GM12872 (cell line): ENCODE data around the gene CISTR.

Experiments used
- TF ChIP-seq, protein P1 (sequence below): IDR thresholded peaks from 3 replicates; pipeline ENCODE4 v1.5.1; 2011; ENCODE audit warnings: low read depth, mild to moderate bottlenecking, low read length, moderate library complexity; ENCODE audit not compliant: insufficient read depth

The CISTR gene

DNA sequence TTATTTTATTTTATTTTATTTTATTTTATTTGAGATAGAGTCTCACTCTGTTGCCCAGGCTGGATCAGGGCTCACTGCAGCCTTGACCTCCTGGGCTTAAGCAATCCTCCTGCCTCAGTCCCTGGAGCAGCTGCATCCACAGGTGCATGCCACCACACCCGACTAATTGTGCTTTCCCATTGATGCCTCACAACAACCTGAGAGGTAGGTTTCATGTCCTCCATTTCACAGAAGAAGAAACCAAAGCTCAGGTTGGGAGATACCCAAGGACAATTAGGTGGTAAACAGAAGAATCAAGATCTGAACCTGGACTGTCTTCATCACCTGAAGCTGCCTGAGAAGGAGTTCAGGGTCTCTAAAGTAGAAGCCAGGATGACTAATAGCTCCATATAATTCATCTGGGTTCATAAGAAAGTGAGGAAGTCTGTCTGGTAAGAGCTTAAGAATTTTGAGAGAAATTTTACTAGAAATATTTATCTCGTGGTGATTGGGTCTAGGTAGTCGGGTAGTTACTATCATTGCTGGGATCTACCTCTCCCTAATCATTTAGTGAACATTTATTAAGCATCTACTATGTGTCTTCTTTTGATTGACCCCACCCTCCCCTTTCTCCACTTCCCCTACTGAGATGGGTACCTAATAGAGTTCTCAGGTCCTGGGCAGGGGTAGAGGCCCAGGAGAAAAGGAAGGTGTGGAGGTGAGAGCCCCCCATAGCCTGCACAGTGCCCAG lies 52.7 kb downstream of the CISTR start:
- TF ChIP-seq, protein P1, sequence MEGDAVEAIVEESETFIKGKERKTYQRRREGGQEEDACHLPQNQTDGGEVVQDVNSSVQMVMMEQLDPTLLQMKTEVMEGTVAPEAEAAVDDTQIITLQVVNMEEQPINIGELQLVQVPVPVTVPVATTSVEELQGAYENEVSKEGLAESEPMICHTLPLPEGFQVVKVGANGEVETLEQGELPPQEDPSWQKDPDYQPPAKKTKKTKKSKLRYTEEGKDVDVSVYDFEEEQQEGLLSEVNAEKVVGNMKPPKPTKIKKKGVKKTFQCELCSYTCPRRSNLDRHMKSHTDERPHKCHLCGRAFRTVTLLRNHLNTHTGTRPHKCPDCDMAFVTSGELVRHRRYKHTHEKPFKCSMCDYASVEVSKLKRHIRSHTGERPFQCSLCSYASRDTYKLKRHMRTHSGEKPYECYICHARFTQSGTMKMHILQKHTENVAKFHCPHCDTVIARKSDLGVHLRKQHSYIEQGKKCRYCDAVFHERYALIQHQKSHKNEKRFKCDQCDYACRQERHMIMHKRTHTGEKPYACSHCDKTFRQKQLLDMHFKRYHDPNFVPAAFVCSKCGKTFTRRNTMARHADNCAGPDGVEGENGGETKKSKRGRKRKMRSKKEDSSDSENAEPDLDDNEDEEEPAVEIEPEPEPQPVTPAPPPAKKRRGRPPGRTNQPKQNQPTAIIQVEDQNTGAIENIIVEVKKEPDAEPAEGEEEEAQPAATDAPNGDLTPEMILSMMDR = no peak

DNA sequence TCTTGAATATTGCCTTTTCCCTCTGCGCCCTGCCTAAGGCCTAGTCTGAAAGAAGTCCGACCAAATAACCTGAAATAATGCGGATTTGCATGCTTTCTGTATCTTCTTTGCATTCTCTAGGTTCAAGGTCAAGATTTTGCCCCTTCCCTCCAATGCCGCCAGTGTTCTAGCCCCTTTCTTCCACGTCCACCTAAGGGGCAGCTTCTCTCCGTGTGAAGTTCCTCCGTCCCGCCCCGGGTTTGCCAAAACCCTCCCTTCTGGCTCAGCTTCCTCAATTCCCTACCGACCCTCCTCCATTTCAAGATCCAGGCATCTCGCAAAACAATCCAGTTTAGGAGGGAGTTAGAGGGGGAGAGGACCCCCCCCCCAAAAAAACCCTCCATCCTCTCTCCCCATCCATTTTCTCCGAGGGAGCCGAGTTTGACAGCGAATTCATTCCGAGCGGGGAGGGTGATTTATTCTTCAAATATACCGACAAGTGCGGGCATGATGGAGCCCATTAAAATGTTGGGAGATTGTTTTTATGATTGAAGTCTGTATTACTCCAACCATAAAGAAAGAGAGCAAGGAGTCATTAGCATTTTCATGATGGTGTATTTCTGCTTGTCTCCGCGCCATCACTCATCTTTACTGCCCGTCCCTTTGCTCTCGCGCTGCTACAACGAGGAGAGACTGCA lies 55.0 kb downstream of the CISTR start:
- TF ChIP-seq, protein P1 = no peak
